HG03108 (cell line): ENCODE data around the gene CDK17.
"Not testable (repeated sequence)": the region's sequence is repeated elsewhere in the genome, so short reads cannot be mapped to it uniquely, and the experiment has no call there.

ENCODE experiments used
- ATAC-seq: cut with Tn5 transposase; IDR thresholded peaks from one replicate; pipeline ENCODE4 v1.9.1; 2021; ENCODE audit warnings: moderate library complexity; ENCODE audit not compliant: unreplicated experiment

The CDK17 gene

GRCh38 chr12:96395236-96395635, 5.0 kb downstream of the CDK17 start:
- no peak for ATAC-seq

GRCh38 chr12:96393229-96393628, 7.0 kb downstream of the CDK17 start:
- ATAC-seq: not testable (repeated sequence)

- no peak for ATAC-seq
Measured at GRCh38 chr12:96392397-96392796, 7.8 kb downstream of the CDK17 start.

GRCh38 chr12:96387981-96388380, 12.3 kb downstream of the CDK17 start:
- no peak for ATAC-seq

GRCh38 chr12:96386794-96387193, 13.4 kb downstream of the CDK17 start:
- no peak for ATAC-seq

- ATAC-seq: no peak
Measured at GRCh38 chr12:96383991-96384390, 16.2 kb downstream of the CDK17 start.

- no peak for ATAC-seq
Measured at GRCh38 chr12:96383371-96383770, 16.9 kb downstream of the CDK17 start.

- ATAC-seq: not testable (repeated sequence)
Measured at GRCh38 chr12:96379743-96380142, 20.5 kb downstream of the CDK17 start.

- ATAC-seq: no peak
Measured at GRCh38 chr12:96378319-96378718, 21.9 kb downstream of the CDK17 start.

GRCh38 chr12:96376865-96377264, 23.4 kb downstream of the CDK17 start:
- ATAC-seq: no peak

- peak; percentile 63 for ATAC-seq
Measured at GRCh38 chr12:96375841-96376604, 24.2 kb downstream of the CDK17 start.

- no peak for ATAC-seq
Measured at GRCh38 chr12:96375170-96375569, 25.1 kb downstream of the CDK17 start.

- no peak for ATAC-seq
Measured at GRCh38 chr12:96371790-96372699, 28.2 kb downstream of the CDK17 start.

- no peak for ATAC-seq
Measured at GRCh38 chr12:96371138-96371789, 29.0 kb downstream of the CDK17 start.

GRCh38 chr12:96368687-96369086, 31.6 kb downstream of the CDK17 start:
- ATAC-seq: no peak

GRCh38 chr12:96368233-96368632, 32.0 kb downstream of the CDK17 start:
- no peak for ATAC-seq

- ATAC-seq: no peak
Measured at GRCh38 chr12:96366381-96366654, 33.9 kb downstream of the CDK17 start.

GRCh38 chr12:96365604-96366380, 34.4 kb downstream of the CDK17 start:
- no peak for ATAC-seq

GRCh38 chr12:96364092-96364700, 36.0 kb downstream of the CDK17 start:
- no peak for ATAC-seq

GRCh38 chr12:96361074-96361473, 39.2 kb downstream of the CDK17 start:
- no peak for ATAC-seq

- ATAC-seq: no peak
Measured at GRCh38 chr12:96360550-96360949, 39.7 kb downstream of the CDK17 start.
